ENCODE results near the gene ACR. TPM values are rescaled to one million over a fixed set of nuclear protein-coding genes. Genes with fewer than 3 reads are reported as not detected.

ACR gene
- total RNA-seq, 1 donor from 2014 or later, result 0.45 TPM

- no peak for TF ChIP-seq CTCF (IDR thresholded peaks at IDR 0.05)
- H3K4me1 Mint-ChIP-seq (ENCODE audit: low read depth), result peaks cover 8% of the 10 kb centered on the region
- peaks cover 2% of the 10 kb centered on the region for H3K36me3 Mint-ChIP-seq (ENCODE audit: low read depth)
- H3K9me3 Mint-ChIP-seq (ENCODE audit: low read depth), result no peaks in the 10 kb centered on the region
- no peaks in the 10 kb centered on the region for H3K27me3 Mint-ChIP-seq (ENCODE audit: low read depth)
- no peak overlapping the region for H3K27ac Mint-ChIP-seq (ENCODE audit: unreplicated experiment)
- H3K4me3 Mint-ChIP-seq (ENCODE audit: unreplicated experiment), result no peak overlapping the region
- peak; percentile 86 for DNase-seq (ENCODE audit: low spot score)
Observed at GRCh38 chr22:50700387-50701075, 37.5 kb upstream of the ACR start.

GRCh38 chr22:50701076-50701419 lies 37.0 kb upstream of the ACR start:
- Mint-ChIP-seq H3K36me3 (ENCODE audit: low read depth) (peaks cover 2% of the 10 kb centered on the region), H3K27me3 (ENCODE audit: low read depth) (no peaks in the 10 kb centered on the region), H3K9me3 (ENCODE audit: low read depth) (no peaks in the 10 kb centered on the region), H3K4me1 (ENCODE audit: low read depth) (peaks cover 8% of the 10 kb centered on the region), H3K4me3 (ENCODE audit: unreplicated experiment) (no peak overlapping the region), H3K27ac (ENCODE audit: unreplicated experiment) (no peak overlapping the region)
- no peak for TF ChIP-seq CTCF (IDR thresholded peaks at IDR 0.05)
- DNase-seq (ENCODE audit: low spot score), result no peak

- DNase-seq (ENCODE audit: low spot score), result peak; percentile 42
- no peak for TF ChIP-seq CTCF (IDR thresholded peaks at IDR 0.05)
- Mint-ChIP-seq H3K4me3 (ENCODE audit: unreplicated experiment) (no peak overlapping the region), H3K36me3 (ENCODE audit: low read depth) (peaks cover 2% of the 10 kb centered on the region), H3K27ac (ENCODE audit: unreplicated experiment) (no peak overlapping the region), H3K27me3 (ENCODE audit: low read depth) (no peaks in the 10 kb centered on the region), H3K4me1 (ENCODE audit: low read depth) (peaks cover 8% of the 10 kb centered on the region), H3K9me3 (ENCODE audit: low read depth) (no peaks in the 10 kb centered on the region)
Observed at GRCh38 chr22:50701428-50702154, 36.4 kb upstream of the ACR start.

- Mint-ChIP-seq H3K4me1 (ENCODE audit: low read depth) (peaks cover 8% of the 10 kb centered on the region), H3K27me3 (ENCODE audit: low read depth) (no peaks in the 10 kb centered on the region), H3K4me3 (ENCODE audit: unreplicated experiment) (no peak overlapping the region), H3K36me3 (ENCODE audit: low read depth) (peaks cover 2% of the 10 kb centered on the region), H3K27ac (ENCODE audit: unreplicated experiment) (no peak overlapping the region), H3K9me3 (ENCODE audit: low read depth) (no peaks in the 10 kb centered on the region)
- peak; percentile 67 for DNase-seq (ENCODE audit: low spot score)
- no peak for TF ChIP-seq CTCF (IDR thresholded peaks at IDR 0.05)
Observed at GRCh38 chr22:50702261-50702671, 35.7 kb upstream of the ACR start.

GRCh38 chr22:50702821-50703725 lies 34.9 kb upstream of the ACR start:
- peaks cover 4% of the 10 kb centered on the region for H3K4me1 Mint-ChIP-seq (ENCODE audit: low read depth)
- no peak for TF ChIP-seq CTCF (IDR thresholded peaks at IDR 0.05)
- H3K4me3 Mint-ChIP-seq (ENCODE audit: unreplicated experiment), result no peak overlapping the region
- no peaks in the 10 kb centered on the region for H3K9me3 Mint-ChIP-seq (ENCODE audit: low read depth)
- H3K27me3 Mint-ChIP-seq (ENCODE audit: low read depth), result no peaks in the 10 kb centered on the region
- peaks cover 2% of the 10 kb centered on the region for H3K36me3 Mint-ChIP-seq (ENCODE audit: low read depth)
- H3K27ac Mint-ChIP-seq (ENCODE audit: unreplicated experiment), result no peak overlapping the region
- peak; percentile 81 for DNase-seq (ENCODE audit: low spot score)

Measured in chondrocyte (in vitro differentiated cells).